Liver (tissue), 9 donors: Measurements from ENCODE around the gene CCDC51. TPM values are rescaled to one million over a fixed set of nuclear protein-coding genes. Genes with fewer than 3 reads are reported as not detected.
A peak's percentile ranks its signal among the peaks of the same experiment; 100 is the strongest.

Experiments used
- DNase-seq: peaks from one replicate; pipeline ENCODE4 v3.0.0-alpha.2; 2017; ENCODE audit warnings: low spot score
- H3K27ac ChIP-seq, 2 donors: one replicate each; pipeline ENCODE4 v1.7.0; 2013; ENCODE audit warnings: inconsistent platforms in 2 of 2, low read length in 2 of 2, control low read depth in 1 of 2, low read depth in 1 of 2, mild to moderate bottlenecking in 1 of 2
- H3K27me3 ChIP-seq, 4 donors: one replicate each; pipeline versions ENCODE4 v1.6.1 to v1.7.0; 2013; ENCODE audit warnings: low read length in 3 of 4, inconsistent platforms in 1 of 4, mild to moderate bottlenecking in 1 of 4, moderate library complexity in 1 of 4; ENCODE audit not compliant: control insufficient read depth in 4 of 4, insufficient read depth in 4 of 4
- H3K36me3 ChIP-seq, 4 donors: one replicate each; pipeline versions ENCODE4 v1.6.1 to v1.7.0; 2013; ENCODE audit warnings: low read length in 3 of 4, mild to moderate bottlenecking in 3 of 4, low read depth in 1 of 4, moderate library complexity in 1 of 4; ENCODE audit not compliant: control insufficient read depth in 4 of 4, insufficient read depth in 3 of 4
- H3K4me1 ChIP-seq, 4 donors: one replicate each; pipeline versions ENCODE4 v1.6.1 to v1.7.0; 2013; ENCODE audit warnings: low read length in 3 of 4, mild to moderate bottlenecking in 3 of 4, moderate library complexity in 1 of 4; ENCODE audit not compliant: control insufficient read depth in 4 of 4, insufficient read depth in 4 of 4
- H3K4me3 ChIP-seq, 3 donors: one replicate each; pipeline versions ENCODE4 v1.6.1 to v1.7.0; 2013; ENCODE audit warnings: low read length in 3 of 3, control low read depth in 1 of 3, low read depth in 1 of 3, mild to moderate bottlenecking in 1 of 3
- H3K9ac ChIP-seq, 2 donors: one replicate each; pipeline ENCODE4 v1.7.0; 2013; ENCODE audit warnings: low read length in 2 of 2, mild to moderate bottlenecking in 2 of 2, moderate library complexity in 2 of 2, control low read depth in 1 of 2, low read depth in 1 of 2
- H3K9me3 ChIP-seq, 4 donors: one replicate each; pipeline versions ENCODE4 v1.6.1 to v1.7.0; 2013; ENCODE audit warnings: low read length in 3 of 4; ENCODE audit not compliant: control insufficient read depth in 4 of 4
- CTCF ChIP-seq: fragments of 150-350 bp; IDR thresholded peaks from 2 replicates; pipeline ENCODE4 v1.5.1; 2017; ENCODE audit warnings: improper control_type of control experiment, low read depth, low read length; ENCODE audit not compliant: missing input control
- EGR1 ChIP-seq, 2 donors: IDR thresholded peaks; 2 replicates each; pipeline ENCODE4 v1.6.1; 2016 to 2018; ENCODE audit warnings: antibody characterized with exemption in 2 of 2, low read depth in 2 of 2
- FOXA2 ChIP-seq: IDR thresholded peaks from 2 replicates; pipeline ENCODE4 v1.6.1; 2016; ENCODE audit warnings: antibody characterized with exemption
- GABPA ChIP-seq, 2 donors: IDR thresholded peaks in 1 of 2; conservative IDR thresholded peaks in 1 of 2; 2 replicates each; pipeline ENCODE4 v1.6.1; 2016; ENCODE audit warnings: antibody characterized with exemption in 2 of 2, mild to moderate bottlenecking in 1 of 2, moderate library complexity in 1 of 2
- HNF4A ChIP-seq, 2 donors: conservative IDR thresholded peaks; 2 replicates each; pipeline ENCODE4 v1.6.1; 2016; ENCODE audit warnings: antibody characterized with exemption in 2 of 2, mild to moderate bottlenecking in 2 of 2
- HNF4G ChIP-seq: IDR thresholded peaks from 2 replicates; pipeline ENCODE4 v1.6.1; 2016; ENCODE audit warnings: antibody characterized with exemption
- JUND ChIP-seq, 2 donors: IDR thresholded peaks; 2 replicates each; pipeline ENCODE4 v1.6.1; 2016; ENCODE audit warnings: antibody characterized with exemption in 2 of 2
- MAX ChIP-seq: IDR thresholded peaks from 2 replicates; pipeline ENCODE4 v1.6.1; 2016; ENCODE audit warnings: antibody characterized with exemption
- RAD21 ChIP-seq, 2 donors: IDR thresholded peaks; 2 replicates each; pipeline ENCODE4 v1.6.1; 2016; ENCODE audit warnings: antibody characterized with exemption in 2 of 2, mild to moderate bottlenecking in 2 of 2
- REST ChIP-seq: IDR thresholded peaks from 2 replicates; pipeline ENCODE4 v1.6.1; 2016; ENCODE audit warnings: antibody characterized with exemption, mild to moderate bottlenecking
- RXRA ChIP-seq, 2 donors: IDR thresholded peaks; 2 replicates each; pipeline ENCODE4 v1.6.1; 2017 to 2018; ENCODE audit warnings: antibody characterized with exemption in 2 of 2, mild to moderate bottlenecking in 1 of 2
- SP1 ChIP-seq: IDR thresholded peaks from 2 replicates; pipeline ENCODE4 v1.6.1; 2018; ENCODE audit warnings: antibody characterized with exemption, mild to moderate bottlenecking
- TAF1 ChIP-seq: conservative IDR thresholded peaks from 2 replicates; pipeline ENCODE4 v1.6.1; 2016; ENCODE audit warnings: antibody characterized with exemption, mild to moderate bottlenecking
- YY1 ChIP-seq: IDR thresholded peaks from 2 replicates; pipeline ENCODE4 v1.6.1; 2016; ENCODE audit warnings: antibody characterized with exemption, mild to moderate bottlenecking
- ZBTB33 ChIP-seq: IDR thresholded peaks from 2 replicates; pipeline ENCODE4 v1.6.1; 2016; ENCODE audit warnings: antibody characterized with exemption
- WGBS: extraction: QIAGEN DNeasy Blood & Tissue Kit; methylation state at CpG from one replicate; pipeline ENCODE4 v1.1.7; 2013; 5-methylcytosine and 5-hydroxymethylcytosine counted together
- polyA plus RNA-seq, 2 donors: library from polyadenylated mRNA; stranded (reverse) in 1 of 2; unstranded in 1 of 2; fragments of 200-250 nt in 1 of 2; fragments of >200 nt in 1 of 2; fragmentation: Nextera tagmentation in 1 of 2; extraction: Ambion mirVana in 1 of 2; gene quantifications; one replicate each; pipeline versions ENCODE4 v1.2.1 to v1.2.3, GENCODE V29; 2013 to 2015
- total RNA-seq, 2 donors: library from RNA; depleted of rRNA; stranded (reverse); fragments of >200 nt; gene quantifications; one replicate each; pipeline ENCODE4 v1.2.3, GENCODE V29; 2014
- donor health status: healthy.
- donor health status: healthy.
- donor health status: healthy.
- donor health status: healthy.
- donor health status: healthy.

Gene CCDC51
- total and polyA plus RNA-seq, 4 donors: 7.9 to 13.7 (median 11.0) TPM

- TF ChIP-seq RAD21 (IDR thresholded peaks at IDR 0.05) (peak in 1 of 2 donors; percentile 42), SP1 (peak; percentile 74), FOXA2 (no peak), RXRA (IDR thresholded peaks at IDR 0.05) (peak; percentile 43 to 78), REST (peak; percentile 40), TAF1 (no peak), GABPA (IDR thresholded peaks at IDR 0.05 in 1 of 2, conservative IDR thresholded peaks at IDR 0.05 in 1 of 2) (no peak), JUND (IDR thresholded peaks at IDR 0.05) (peak in 1 of 2 donors; percentile 28), HNF4G (peak; percentile 88), HNF4A (conservative IDR thresholded peaks at IDR 0.05) (peak; percentile 93 to 97), YY1 (no peak), EGR1 (IDR thresholded peaks at IDR 0.05; ENCODE audit: low read depth in 2 of 2) (peak in 1 of 2 donors; percentile 24), MAX (peak; percentile 31), ZBTB33 (no peak), CTCF (no peak)
- Histone ChIP-seq H3K27ac (peak overlapping the region; percentile 92 to 95), H3K36me3 (peaks cover 0 to 5% (median 0%) of the 10 kb centered on the region in 4 donors), H3K4me1 (peaks cover 24 to 70% (median 55%) of the 10 kb centered on the region in 4 donors), H3K9ac (no peak overlapping the region), H3K27me3 (no peaks in the 10 kb centered on the region), H3K9me3 (no peaks in the 10 kb centered on the region), H3K4me3 (no peak overlapping the region)
- no peak for DNase-seq
- WGBS: 44% methylated on average over 8 of the region's 8 CpGs
These were observed 28.4 kb upstream of the CCDC51 start for GRCh38 chr3:48468329-48468731.
